ENCODE results near the gene STAC3.

The STAC3 gene

DNA sequence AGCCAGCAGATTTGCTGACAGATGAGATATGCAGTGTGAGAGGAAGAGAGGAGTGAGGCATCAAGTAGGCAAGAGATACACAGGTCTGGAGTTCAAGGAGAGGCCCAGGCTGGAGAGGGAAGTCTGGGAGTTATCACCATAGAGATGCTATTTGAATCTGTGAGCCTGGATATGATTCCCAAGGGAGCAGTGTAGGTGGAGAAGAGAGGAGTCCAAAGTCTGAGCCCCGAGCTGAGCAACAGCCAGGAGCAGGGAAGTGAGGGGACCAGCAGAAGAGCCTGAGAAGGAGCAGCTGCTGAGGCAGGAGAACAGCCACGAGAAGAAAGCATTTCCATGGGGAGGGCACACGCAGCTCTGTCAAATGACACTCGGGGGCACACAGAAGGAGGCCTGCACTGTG lies 54.5 kb downstream of the STAC3 start:
- DNase-seq: no peak
- no peaks in the 10 kb centered on the region for H3K9me3 ChIP-seq
- TF ChIP-seq, protein P1, sequence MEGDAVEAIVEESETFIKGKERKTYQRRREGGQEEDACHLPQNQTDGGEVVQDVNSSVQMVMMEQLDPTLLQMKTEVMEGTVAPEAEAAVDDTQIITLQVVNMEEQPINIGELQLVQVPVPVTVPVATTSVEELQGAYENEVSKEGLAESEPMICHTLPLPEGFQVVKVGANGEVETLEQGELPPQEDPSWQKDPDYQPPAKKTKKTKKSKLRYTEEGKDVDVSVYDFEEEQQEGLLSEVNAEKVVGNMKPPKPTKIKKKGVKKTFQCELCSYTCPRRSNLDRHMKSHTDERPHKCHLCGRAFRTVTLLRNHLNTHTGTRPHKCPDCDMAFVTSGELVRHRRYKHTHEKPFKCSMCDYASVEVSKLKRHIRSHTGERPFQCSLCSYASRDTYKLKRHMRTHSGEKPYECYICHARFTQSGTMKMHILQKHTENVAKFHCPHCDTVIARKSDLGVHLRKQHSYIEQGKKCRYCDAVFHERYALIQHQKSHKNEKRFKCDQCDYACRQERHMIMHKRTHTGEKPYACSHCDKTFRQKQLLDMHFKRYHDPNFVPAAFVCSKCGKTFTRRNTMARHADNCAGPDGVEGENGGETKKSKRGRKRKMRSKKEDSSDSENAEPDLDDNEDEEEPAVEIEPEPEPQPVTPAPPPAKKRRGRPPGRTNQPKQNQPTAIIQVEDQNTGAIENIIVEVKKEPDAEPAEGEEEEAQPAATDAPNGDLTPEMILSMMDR (IDR thresholded peaks at IDR 0.05; ENCODE audit: low read depth, low read length): no peak
- no peaks in the 10 kb centered on the region for H3K4me1 ChIP-seq
- H3K4me3 ChIP-seq (ENCODE audit: low read depth, low read length): no peak overlapping the region
- H3K36me3 ChIP-seq: no peaks in the 10 kb centered on the region
- no peaks in the 10 kb centered on the region for H3K27me3 ChIP-seq

DNA sequence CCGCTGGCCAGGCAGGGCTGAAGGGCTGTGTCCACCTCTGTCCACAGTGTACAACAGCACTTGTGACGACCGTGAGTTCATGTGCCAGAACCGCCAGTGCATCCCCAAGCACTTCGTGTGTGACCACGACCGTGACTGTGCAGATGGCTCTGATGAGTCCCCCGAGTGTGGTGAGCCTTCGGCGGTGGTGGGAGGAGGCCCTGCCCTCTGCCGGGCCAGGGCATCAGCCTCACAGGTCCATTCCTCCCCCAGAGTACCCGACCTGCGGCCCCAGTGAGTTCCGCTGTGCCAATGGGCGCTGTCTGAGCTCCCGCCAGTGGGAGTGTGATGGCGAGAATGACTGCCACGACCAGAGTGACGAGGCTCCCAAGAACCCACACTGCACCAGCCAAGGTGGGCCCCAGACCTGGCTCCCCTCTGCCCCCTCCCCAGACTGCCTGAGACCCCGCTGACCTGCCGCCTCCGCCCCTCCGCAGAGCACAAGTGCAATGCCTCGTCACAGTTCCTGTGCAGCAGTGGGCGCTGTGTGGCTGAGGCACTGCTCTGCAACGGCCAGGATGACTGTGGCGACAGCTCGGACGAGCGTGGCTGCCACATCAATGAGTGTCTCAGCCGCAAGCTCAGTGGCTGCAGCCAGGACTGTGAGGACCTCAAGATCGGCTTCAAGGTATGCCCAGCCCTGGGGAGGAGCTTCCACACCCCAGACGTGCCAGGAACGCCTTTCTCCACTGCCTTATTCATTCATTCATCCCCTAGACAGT lies 55.2 kb downstream of the STAC3 start:
- Histone ChIP-seq H3K4me1 (no peaks in the 10 kb centered on the region), H3K9me3 (no peaks in the 10 kb centered on the region), H3K36me3 (no peaks in the 10 kb centered on the region), H3K4me3 (ENCODE audit: low read depth, low read length) (no peak overlapping the region), H3K27me3 (no peaks in the 10 kb centered on the region)
- TF ChIP-seq, protein P1 (IDR thresholded peaks at IDR 0.05; ENCODE audit: low read depth, low read length): no peak
- no peak for DNase-seq

DNA sequence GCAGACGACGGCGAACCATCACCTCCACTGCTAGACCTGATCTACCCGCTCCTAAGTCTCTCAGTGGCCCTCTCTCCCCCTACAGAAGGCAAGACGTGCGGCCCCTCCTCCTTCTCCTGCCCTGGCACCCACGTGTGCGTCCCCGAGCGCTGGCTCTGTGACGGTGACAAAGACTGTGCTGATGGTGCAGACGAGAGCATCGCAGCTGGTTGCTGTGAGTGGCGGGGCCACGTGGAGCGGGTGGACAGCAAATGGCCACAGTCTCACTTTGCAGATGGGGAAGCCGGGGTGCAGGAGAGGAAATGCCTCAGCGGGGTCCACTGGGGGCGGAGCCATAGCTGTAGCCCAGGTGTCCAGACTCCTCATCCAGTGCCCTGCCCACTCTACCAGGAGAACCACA lies 55.8 kb downstream of the STAC3 start:
- Histone ChIP-seq H3K9me3 (no peaks in the 10 kb centered on the region), H3K36me3 (no peaks in the 10 kb centered on the region), H3K4me3 (ENCODE audit: low read depth, low read length) (no peak overlapping the region), H3K27me3 (no peaks in the 10 kb centered on the region), H3K4me1 (no peaks in the 10 kb centered on the region)
- no peak for DNase-seq
- TF ChIP-seq, protein P1 (IDR thresholded peaks at IDR 0.05; ENCODE audit: low read depth, low read length): no peak

DNA sequence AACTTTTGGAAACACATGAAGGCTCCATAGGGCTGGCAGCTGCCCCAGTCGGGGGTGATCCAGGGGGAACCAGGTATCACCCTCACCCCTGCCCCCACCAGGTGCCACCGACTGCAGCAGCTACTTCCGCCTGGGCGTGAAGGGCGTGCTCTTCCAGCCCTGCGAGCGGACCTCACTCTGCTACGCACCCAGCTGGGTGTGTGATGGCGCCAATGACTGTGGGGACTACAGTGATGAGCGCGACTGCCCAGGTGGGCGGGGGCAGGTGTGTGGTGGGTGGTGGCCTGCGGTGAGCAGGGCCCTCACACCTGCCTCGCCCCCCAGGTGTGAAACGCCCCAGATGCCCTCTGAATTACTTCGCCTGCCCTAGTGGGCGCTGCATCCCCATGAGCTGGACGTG lies 56.7 kb downstream of the STAC3 start:
- Histone ChIP-seq H3K27me3 (no peaks in the 10 kb centered on the region), H3K36me3 (no peaks in the 10 kb centered on the region)
- no peak for DNase-seq

DNA sequence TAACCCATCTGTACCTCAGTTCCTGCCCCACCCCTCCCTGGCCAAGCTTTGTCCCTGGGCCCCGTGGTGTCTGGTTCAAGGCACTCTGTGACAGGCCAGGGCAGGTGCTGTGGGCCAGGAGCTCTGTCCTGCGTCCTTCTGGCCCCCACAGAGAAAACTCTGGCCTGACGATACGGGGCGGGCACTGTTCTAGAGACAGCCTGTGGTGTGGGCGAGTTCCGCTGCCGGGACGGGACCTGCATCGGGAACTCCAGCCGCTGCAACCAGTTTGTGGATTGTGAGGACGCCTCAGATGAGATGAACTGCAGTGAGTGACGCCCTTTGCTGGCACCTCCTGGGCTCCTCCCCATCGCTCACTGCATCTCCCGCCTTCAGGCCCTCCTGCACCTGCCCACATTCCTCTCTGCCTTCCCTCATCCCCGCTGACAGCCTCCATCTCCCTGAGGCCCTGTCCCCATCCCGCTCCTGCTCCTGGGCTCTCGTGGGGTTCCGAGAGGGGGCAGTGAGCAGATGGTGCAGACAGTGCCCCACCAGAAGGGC lies 57.2 kb downstream of the STAC3 start:
- DNase-seq: no peak
- H3K9me3 ChIP-seq: no peaks in the 10 kb centered on the region
- H3K36me3 ChIP-seq: no peaks in the 10 kb centered on the region
- TF ChIP-seq, protein P1 (IDR thresholded peaks at IDR 0.05; ENCODE audit: low read depth, low read length): no peak
- no peaks in the 10 kb centered on the region for H3K4me1 ChIP-seq
- no peaks in the 10 kb centered on the region for H3K27me3 ChIP-seq
- no peak overlapping the region for H3K4me3 ChIP-seq (ENCODE audit: low read depth, low read length)

More for the DNA sequence above, 56.7 kb downstream of the STAC3 start:
- H3K4me3 ChIP-seq (ENCODE audit: low read depth, low read length): no peak overlapping the region
- TF ChIP-seq, protein P1 (IDR thresholded peaks at IDR 0.05; ENCODE audit: low read depth, low read length): no peak
- H3K9me3 ChIP-seq: no peaks in the 10 kb centered on the region
- H3K4me1 ChIP-seq: no peaks in the 10 kb centered on the region
